Fibroblast of skin of scalp (primary cell): Measurements from ENCODE around the gene MEI1.

ENCODE experiments used
- DNase-seq: peaks from one replicate; pipeline ENCODE4 v3.0.0-alpha.2; 2013

MEI1 gene

GRCh38 chr22:41842996-41843970, 144.0 kb downstream of the MEI1 start:
- no peak for DNase-seq

GRCh38 chr22:41844036-41844435, 144.7 kb downstream of the MEI1 start:
- no peak for DNase-seq

DNA sequence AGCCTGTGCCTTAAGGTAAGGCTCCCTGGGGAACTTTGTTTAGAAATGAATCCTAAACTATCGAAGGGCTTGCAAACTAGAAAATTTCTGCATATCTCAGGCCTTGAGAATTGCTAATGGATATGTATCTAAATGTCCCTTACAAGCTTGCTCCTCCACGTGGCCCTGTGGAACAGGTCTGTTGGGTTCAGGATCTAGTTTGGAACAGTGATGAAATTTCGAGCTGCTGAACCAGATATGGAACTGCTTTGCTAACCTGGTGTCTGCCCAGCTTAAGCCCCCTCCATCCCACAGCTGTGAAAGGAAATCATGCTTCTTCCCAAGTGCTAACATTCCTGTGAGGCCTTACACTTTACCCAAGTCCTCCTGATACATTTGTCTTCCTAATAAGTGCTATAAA, 145.2 kb downstream of the MEI1 start:
- DNase-seq: no peak

DNA sequence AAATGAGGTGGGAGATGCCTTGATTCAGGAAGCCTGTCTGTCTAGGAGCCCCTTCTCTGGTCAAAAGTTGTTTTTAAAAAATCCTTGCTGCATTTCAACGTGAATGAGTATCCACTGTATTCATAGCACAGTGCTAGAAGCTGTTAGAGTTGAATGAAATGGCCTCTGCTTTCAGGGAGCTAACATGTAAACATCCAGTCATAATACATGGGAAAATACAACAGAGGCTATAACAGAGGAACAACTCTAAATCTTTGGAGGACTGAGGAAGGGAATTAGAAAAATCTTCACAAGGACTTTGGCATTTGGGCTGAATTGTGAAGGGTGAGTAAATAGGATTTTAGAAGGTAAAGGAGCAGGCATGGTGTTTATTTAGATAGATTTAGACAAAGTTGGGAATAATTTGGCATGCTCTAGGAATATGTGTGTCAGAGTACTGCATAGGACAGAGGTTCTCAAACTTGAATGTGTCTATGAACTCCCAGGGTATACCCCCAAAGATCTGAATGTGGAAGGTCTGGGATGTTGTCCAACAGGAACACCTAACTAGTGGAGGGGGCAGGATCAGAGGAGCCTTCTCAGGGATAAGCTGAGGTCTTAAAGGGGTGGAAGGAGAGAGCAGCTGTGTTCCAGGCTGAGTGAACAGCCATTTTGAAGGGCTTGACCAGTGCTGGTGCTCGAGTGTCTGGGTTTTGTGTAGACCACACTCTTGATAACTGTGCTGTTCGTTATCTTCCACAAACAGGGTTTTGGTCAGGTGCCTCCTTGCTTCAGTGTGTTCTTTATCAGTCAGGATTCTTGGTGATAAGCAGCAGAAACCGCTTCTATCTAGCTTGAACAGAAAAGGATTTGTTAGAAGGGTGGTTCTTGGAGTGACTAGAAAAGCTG, 146.3 kb downstream of the MEI1 start:
- no peak for DNase-seq

DNA sequence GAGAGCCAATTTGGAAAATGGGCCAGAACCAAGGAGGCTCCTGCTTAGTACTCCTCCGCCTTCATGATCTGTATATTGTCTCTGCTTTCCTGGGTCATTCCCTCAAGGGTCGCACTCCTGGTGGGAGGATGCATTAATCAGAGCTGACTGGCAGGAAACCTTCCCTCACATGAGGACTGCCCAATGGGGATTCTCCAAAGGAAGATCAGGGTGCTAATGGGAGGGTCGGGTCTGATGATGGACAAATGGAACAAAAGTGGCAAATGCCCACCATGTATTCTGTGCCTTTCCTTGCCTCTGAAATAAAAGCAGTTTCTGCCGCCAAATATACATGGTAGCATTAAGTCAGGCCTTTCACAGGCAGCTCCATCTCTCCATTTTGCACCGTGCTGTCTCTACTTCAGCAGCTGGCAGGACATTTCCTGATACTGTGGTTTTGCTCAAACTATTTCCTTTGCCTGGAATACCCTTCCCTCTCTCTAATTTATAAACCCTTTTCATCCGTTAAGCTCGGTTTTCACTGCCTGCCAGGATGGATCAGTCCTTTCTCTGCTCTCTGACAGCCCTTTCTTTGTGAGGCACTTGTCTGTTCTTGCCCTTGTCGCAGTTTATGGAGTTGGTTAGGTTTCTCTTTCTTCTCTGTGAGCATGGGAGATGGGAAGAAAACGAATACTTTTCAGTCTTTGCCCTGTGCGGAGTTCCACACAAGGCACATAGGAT, 147.1 kb downstream of the MEI1 start:
- DNase-seq: no peak

- no peak for DNase-seq
Measured at GRCh38 chr22:41847300-41847699, 148.0 kb downstream of the MEI1 start.

- no peak for DNase-seq
Measured at GRCh38 chr22:41848468-41848867, 149.2 kb downstream of the MEI1 start.
